Stomach smooth muscle (tissue), 2 donors: ENCODE data around the gene PWWP2B.
"Not testable (repeated sequence)": the region's sequence is repeated elsewhere in the genome, so short reads cannot be mapped to it uniquely, and the experiment has no call there.

Experiments
- H3K27ac ChIP-seq: one replicate; pipeline ENCODE4 v1.7.0; 2013; ENCODE audit warnings: mild to moderate bottlenecking, low read length, inconsistent platforms
- H3K27me3 ChIP-seq, 2 donors: one replicate each; pipeline ENCODE4 v1.7.0; 2013; ENCODE audit warnings: low read length in 2 of 2; ENCODE audit not compliant: insufficient read depth in 2 of 2, control insufficient read depth in 1 of 2
- H3K36me3 ChIP-seq, 2 donors: one replicate each; pipeline ENCODE4 v1.7.0; 2013; ENCODE audit warnings: low read length in 2 of 2; ENCODE audit not compliant: control insufficient read depth in 2 of 2, insufficient read depth in 2 of 2
- H3K4me1 ChIP-seq: one replicate; pipeline ENCODE4 v1.7.0; 2013; ENCODE audit warnings: low read length; ENCODE audit not compliant: control insufficient read depth, insufficient read depth
- H3K4me3 ChIP-seq, 2 donors: one replicate each; pipeline ENCODE4 v1.7.0; 2013; ENCODE audit warnings: low read length in 2 of 2
- H3K9ac ChIP-seq, 2 donors: one replicate each; pipeline ENCODE4 v1.7.0; 2013; ENCODE audit warnings: low read length in 2 of 2, mild to moderate bottlenecking in 1 of 2
- H3K9me3 ChIP-seq, 2 donors: one replicate each; pipeline ENCODE4 v1.7.0; 2013; ENCODE audit warnings: low read length in 2 of 2; ENCODE audit not compliant: control insufficient read depth in 2 of 2
- donor health status: healthy.
- donor health status: Pancreatic carcinoma.

Gene PWWP2B

DNA sequence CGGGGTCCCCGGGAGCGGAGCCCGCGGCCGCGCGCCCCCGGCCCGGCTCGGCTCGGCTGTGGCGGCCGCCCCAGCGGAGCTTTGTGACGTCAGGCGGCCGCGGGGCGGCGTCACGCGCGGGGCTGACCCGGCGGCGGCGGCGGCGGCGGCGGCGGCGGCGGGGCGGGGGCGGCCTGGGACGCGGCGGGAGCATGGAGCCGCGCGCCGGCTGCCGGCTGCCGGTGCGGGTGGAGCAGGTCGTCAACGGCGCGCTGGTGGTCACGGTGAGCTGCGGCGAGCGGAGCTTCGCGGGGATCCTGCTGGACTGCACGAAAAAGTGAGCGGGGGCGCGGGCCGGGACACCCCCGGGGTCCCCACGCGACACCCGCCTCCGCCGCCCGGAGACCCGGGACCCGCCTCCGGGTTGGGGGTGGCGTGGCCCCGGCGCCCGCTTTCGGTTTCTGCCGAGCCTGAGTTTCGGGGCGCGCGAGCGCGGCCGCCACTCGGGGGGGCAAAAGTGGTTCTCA is at the start of gene PWWP2B:
Gene PWWP2B, plus strand, starts transcription at position 165 of the 506 bp plus-strand sequence. Its CDS starts 27 bp downstream, at position 192.
- Histone ChIP-seq H3K27me3 (no peaks in the 10 kb centered on the region), H3K4me3 (peak within 1 kb of the TSS; percentile 55 to 81), H3K4me1 (peaks cover 46% of the 10 kb centered on the region), H3K27ac (peak within 1 kb of the TSS; percentile 67), H3K36me3 (no peaks in the 10 kb centered on the region), H3K9me3 (no peaks in the 10 kb centered on the region), H3K9ac (peak within 1 kb of the TSS; percentile 59 to 69)

DNA sequence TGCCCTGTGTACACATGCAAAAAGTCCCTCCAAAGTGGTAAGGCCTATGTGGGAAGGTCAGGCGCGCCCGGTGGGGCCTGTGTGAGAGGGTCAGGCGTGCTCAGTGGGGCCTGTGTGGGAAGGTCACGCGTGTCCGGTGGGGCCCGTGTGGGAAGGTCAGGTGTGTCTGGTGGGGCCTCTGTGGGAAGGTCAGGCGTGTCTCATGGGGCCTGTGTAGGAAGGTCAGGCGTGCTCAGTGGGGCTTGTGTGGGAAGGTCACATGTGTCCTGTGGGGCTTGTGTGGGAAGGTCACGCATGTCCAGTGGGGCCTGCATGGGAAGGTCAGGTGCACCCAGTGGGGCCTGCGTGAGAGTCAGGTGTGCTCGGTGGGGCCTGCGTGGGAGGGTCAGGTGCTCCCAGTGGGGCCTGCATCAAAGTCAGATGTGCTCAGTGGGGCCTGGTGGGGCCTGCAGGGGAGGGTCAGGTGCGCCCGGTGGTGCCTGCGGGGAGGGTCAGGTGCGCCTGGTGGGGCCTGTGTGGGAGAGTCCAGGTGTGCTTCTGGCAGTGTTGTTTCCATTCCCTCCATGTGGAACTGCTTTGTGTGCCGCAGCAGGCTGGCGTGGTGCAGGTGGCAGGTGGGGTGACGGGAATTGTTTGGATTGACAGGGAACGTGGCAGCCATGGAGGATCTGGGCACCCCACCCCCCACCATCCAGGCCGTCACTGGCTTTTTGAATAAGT is 49.6 kb upstream of the PWWP2B start:
- Histone ChIP-seq H3K27me3 (no peaks in the 10 kb centered on the region), H3K9ac (no peak overlapping the region), H3K36me3 (peaks cover under 1 to 17% of the 10 kb centered on the region in 2 donors), H3K9me3 (no peaks in the 10 kb centered on the region), H3K4me3 (no peak overlapping the region), H3K27ac (no peak overlapping the region), H3K4me1 (no peaks in the 10 kb centered on the region)

DNA sequence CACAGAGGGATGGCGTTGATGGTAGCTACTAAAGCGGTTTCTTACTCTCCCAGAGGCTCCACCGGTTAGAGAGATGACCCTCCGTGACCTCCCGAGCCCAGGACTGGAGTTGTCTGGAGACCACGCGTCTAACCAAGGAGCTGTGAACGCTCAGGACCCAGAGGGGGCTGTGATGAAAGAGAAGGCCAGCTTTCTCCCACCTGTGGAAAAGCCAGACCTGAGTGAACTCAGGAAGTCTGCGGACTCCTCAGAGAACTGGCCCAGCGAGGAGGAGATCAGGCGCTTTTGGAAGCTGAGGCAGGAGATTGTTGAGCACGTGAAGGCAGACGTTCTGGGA is 49.1 kb upstream of the PWWP2B start:
- no peak overlapping the region for H3K4me3 ChIP-seq
- no peaks in the 10 kb centered on the region for H3K9me3 ChIP-seq

DNA sequence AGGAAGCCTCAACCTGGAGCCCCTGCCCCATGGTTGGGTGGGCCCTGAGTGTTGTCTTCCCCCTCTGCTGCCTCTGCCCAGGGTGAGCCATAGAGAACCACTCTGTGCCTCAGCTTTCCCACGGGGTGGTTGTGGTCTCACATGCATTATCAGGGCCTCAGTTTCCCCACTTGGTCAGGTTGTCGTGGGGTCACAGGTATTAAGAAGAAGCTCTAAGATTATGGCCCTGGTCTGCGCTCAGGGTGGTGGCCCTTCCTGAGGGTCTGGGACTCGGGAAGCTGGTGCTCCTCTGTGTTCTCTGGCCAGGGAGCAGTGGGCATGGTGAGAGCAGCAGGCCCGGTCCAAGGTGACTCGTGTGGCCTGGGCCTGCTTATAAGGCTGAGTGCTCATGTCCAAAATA is 47.2 kb upstream of the PWWP2B start:
- H3K9ac ChIP-seq, result no peak overlapping the region
- no peaks in the 10 kb centered on the region for H3K4me1 ChIP-seq
- H3K9me3 ChIP-seq, result no peaks in the 10 kb centered on the region
- H3K4me3 ChIP-seq, result no peak overlapping the region
- no peaks in the 10 kb centered on the region for H3K27me3 ChIP-seq
- H3K27ac ChIP-seq, result no peak overlapping the region
- peaks cover 0 to 14% of the 10 kb centered on the region in 2 donors for H3K36me3 ChIP-seq

More for the DNA sequence above, 49.1 kb upstream of the PWWP2B start:
- no peak overlapping the region for H3K9ac ChIP-seq
- H3K27me3 ChIP-seq, result no peaks in the 10 kb centered on the region
- H3K36me3 ChIP-seq, result peaks cover 0 to 16% of the 10 kb centered on the region in 2 donors
- H3K4me1 ChIP-seq, result no peaks in the 10 kb centered on the region
- H3K27ac ChIP-seq, result no peak overlapping the region

DNA sequence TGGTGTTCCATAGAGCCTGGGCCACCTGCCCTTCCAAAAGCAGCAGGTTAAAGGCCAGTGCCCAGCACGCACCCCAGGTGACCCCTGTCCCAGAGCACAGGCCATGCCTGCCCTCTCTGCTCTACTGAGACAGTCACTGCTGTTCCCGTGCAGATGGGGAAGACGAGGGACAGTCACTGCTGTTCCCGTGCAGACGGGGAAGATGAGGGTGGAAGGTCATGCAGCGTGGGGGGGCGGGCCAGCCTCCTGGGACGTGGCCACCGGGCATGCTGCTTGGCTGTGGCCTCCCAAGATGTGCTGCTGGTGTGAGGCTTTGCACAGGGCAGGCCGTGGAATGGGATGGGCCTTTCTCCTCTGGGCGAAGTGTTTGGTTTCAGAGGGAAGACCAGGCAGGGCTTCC is 46.6 kb upstream of the PWWP2B start:
- H3K27me3 ChIP-seq, result no peaks in the 10 kb centered on the region
- no peaks in the 10 kb centered on the region for H3K4me1 ChIP-seq
- no peak overlapping the region for H3K27ac ChIP-seq
- H3K9ac ChIP-seq, result no peak overlapping the region
- no peaks in the 10 kb centered on the region for H3K9me3 ChIP-seq
- H3K36me3 ChIP-seq, result peaks cover 0 to 10% of the 10 kb centered on the region in 2 donors
- H3K4me3 ChIP-seq, result no peak overlapping the region

DNA sequence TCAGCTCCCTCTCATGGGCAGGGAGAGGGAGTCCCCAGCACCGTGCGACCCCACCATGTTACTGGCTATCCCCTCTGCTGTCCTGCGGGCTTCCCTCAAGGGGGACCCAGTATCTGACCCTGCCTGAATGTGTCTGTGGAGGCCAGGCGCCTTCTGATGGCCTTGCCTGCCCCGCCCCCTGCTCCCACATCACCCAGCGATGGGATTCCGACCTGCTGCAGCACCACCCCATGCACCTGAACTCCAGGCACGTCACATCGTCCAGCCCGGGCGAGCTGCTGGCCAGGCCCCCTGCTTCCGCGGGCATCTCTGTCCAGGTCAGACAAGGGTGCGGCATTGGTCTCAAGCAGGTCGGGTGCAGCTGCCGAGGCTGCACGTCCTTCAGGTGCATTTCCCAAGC is 46.1 kb upstream of the PWWP2B start:
- H3K4me3 ChIP-seq, result no peak overlapping the region
- H3K9me3 ChIP-seq, result no peaks in the 10 kb centered on the region
- no peak overlapping the region for H3K27ac ChIP-seq
- peaks cover 0 to 10% of the 10 kb centered on the region in 2 donors for H3K36me3 ChIP-seq
- H3K4me1 ChIP-seq, result no peaks in the 10 kb centered on the region
- H3K9ac ChIP-seq, result no peak overlapping the region
- no peaks in the 10 kb centered on the region for H3K27me3 ChIP-seq

DNA sequence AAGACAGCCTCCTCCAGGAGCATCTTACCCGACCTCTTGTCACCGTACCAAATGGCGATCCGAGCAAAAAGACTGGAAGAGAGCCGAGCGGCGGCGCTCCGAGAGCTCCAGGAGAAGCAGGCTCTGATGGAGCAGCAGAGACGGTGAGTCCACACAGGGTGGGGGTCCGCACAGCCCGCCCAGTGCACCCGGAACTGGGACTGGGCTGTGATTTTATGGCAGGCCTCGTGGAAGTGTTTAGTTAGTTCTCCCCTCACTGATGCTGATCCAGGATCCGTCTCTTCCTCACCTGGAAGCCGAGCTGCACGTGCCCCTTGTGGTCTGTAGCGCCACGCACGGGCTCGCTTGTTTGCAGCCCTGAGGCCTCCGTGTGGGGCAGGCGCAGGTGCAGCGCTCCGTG is 45.4 kb upstream of the PWWP2B start:
- Histone ChIP-seq H3K9ac (no peak overlapping the region), H3K9me3 (no peaks in the 10 kb centered on the region), H3K27me3 (no peaks in the 10 kb centered on the region), H3K36me3 (peaks cover 0 to 10% of the 10 kb centered on the region in 2 donors), H3K27ac (no peak overlapping the region), H3K4me3 (no peak overlapping the region), H3K4me1 (no peaks in the 10 kb centered on the region)

DNA sequence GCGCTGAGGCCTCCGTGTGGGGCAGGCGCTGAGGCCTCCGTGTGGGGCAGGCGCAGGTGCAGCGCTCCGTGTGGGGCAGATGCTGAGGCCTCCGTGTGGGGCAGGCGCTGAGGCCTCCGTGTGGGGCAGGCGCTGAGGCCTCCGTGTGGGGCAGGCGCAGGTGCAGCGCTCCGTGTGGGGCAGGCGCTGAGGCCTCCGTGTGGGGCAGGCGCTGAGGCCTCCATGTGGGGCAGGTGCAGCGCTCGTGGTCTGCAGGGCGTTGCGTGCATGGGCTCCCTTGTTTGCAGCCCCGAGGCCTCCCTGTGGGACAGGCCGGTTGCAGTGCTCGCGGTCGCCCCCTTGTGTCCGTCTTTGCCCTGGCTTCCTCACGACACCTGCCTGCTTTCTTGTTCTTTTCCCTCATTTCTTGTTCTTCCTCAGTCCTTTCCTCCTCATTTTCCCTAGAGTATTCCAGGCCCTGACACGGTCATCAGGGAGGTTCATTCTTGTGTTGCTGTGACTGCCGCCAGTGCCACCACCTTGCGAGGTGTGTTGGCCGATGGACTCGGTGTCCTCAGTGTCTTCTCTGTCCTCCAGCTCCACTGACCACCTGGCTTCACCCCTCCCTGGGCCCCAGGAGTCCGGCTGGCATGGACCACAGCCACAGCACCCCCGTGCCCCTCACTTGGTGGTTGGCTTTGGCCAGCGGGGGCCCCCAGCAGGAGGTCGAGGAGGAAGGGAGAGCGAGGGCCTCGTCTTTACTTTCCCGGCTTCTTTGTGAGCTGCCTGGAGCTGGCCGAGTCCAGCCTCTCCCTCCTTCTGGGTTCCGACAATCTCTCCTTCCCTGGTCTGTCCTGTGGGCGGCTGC is 44.3 kb upstream of the PWWP2B start:
- H3K4me3 ChIP-seq, H3K27me3 ChIP-seq, H3K9me3 ChIP-seq, H3K9ac ChIP-seq, H3K4me1 ChIP-seq, H3K27ac ChIP-seq: not testable (repeated sequence)
- H3K36me3 ChIP-seq, result peaks cover 0 to 10% of the 10 kb centered on the region in 2 donors

DNA sequence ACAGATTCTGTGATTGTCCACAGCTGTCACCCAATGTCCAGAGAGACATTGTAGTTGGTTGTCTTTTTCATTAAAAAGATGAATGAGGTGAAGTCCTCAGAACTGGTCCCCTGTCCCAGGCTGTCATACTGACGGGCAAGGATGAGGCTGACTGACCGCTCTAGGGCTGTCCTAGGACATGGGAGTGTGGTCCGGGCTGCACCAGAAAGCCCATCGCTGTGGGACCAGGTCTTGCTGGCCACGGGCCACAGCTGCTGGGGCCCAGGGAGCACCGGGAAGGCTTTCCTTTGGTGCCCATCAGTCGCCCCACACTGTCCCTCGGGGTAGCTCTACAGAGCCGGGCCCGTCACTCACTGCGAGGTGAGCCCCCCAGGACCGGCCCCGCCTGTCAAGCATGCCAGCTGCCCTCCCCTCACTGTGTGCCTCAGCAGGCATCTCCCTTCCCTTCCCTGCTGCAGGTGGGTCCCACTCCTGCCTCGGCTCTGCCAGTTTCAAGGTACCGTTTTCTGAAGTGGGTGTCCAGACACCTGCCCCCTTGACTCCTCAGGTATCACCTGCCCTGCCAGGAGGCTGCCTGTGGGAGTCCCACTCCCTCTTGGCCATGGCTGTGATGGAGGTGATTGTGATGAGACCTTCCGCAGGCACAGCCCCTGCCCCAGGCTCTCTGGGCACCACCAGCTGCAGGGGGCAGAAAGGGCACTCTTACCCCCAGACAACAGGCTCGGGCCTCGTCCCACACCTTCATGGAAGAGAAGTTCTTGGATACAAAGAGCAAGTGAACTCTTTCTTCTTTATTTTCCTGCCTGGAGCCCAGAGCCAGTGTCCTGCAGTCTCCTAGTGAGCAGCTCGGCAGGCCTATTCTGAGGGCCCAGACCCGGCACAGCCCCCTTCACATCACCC is 43.3 kb upstream of the PWWP2B start:
- Histone ChIP-seq H3K4me3 (no peak overlapping the region), H3K9me3 (no peaks in the 10 kb centered on the region), H3K4me1 (no peaks in the 10 kb centered on the region), H3K27ac (no peak overlapping the region), H3K27me3 (no peaks in the 10 kb centered on the region), H3K36me3 (peaks cover 0 to 4% of the 10 kb centered on the region in 2 donors), H3K9ac (no peak overlapping the region)

DNA sequence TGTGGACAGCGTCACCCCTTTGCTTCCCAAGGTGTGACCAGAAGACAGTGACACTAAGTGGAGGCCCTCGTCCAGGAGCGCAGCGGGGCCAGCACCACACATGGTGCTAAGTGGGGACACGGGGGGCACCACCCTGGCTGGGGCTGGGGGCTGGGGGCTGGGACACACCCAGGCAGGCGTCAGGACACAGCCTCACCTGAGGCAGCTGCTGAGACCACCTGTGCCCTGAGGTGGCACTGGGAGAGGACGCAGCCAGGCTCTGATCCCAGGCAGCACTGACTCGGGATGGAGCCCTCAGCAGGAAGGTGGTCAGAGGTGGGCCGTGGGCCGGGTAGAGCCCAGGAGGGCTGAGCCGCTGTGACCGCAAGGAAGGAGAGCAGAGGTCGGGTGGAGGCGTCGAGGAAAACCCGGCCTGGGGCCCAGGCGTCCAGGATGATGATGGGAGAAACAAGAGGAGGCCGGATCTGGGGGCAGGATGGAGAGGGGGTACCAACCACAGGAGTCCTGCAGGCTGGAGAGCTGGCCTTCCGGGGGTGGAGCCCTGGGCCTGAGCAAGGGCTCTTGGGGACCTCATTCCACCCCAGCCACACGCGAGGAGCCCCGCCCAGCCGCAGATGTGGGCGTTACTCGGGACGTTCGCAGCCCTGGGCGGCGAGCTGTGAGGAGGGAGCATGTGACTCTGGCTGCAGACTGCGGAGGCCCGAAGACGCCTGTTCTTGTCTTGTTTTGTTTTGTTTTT is 42.5 kb upstream of the PWWP2B start:
- no peaks in the 10 kb centered on the region for H3K9me3 ChIP-seq
- peaks cover 0 to 2% of the 10 kb centered on the region in 2 donors for H3K36me3 ChIP-seq
- no peaks in the 10 kb centered on the region for H3K27me3 ChIP-seq
- no peak overlapping the region for H3K27ac ChIP-seq
- no peaks in the 10 kb centered on the region for H3K4me1 ChIP-seq
- H3K4me3 ChIP-seq, result no peak overlapping the region
- H3K9ac ChIP-seq, result no peak overlapping the region
